GM12878 (cell line): ENCODE results near the gene SYNGR1. TPM values are rescaled to one million over a fixed set of nuclear protein-coding genes. Genes with fewer than 3 reads are reported as not detected.

ENCODE experiments used
- ATAC-seq: fragments of 200-7000 bp; cut with Tn5 transposase; 3 replicates; pipeline ENCODE4 v1.9.1; 2020; ENCODE audit warnings: mild to moderate bottlenecking, moderate library complexity
- BruUV-seq: library from RNA; stranded (reverse); fragments of 400-500 nt; replicated peaks from 2 replicates; lab custom pipeline; 2021; lab: Mats Ljungman, UMichigan
- CTCF ChIA-PET: fragments of 300-600 bp; sonication (Branson Sonifier 250); formaldehyde crosslinking; extraction: SDS; loops from one replicate; lab custom pipeline; 2021; ENCODE audit warnings: inconsistent platforms; lab: Yijun Ruan, JAX
- POLR2A ChIA-PET: fragments of 350-600 bp; formaldehyde crosslinking; extraction: SDS; loops from one replicate; lab custom pipeline; 2021; ENCODE audit warnings: inconsistent platforms; lab: Charles Lee
- RAD21 ChIA-PET: fragments of 300-600 bp; sonication (Branson Sonifier 250); formaldehyde crosslinking; loops from one replicate; lab custom pipeline; 2023; ENCODE audit warnings: antibody characterized with exemption; ENCODE audit not compliant: unreplicated experiment; lab: Charles Lee
- SMC1A ChIA-PET: fragments of 300-600 bp; sonication (Branson Sonifier 250); formaldehyde crosslinking; loops from one replicate; lab custom pipeline; 2023; ENCODE audit not compliant: unreplicated experiment, uncharacterized antibody; lab: Charles Lee
- DNase-seq: peaks from one replicate; pipeline ENCODE4 v3.0.0-alpha.2; 2011; ENCODE audit warnings: low read depth, low spot score
- FAIRE-seq: peaks from 3 replicates; lab custom pipeline; 2011; peaks lifted over from hg19 to GRCh38; lab: Jason Lieb, UNC
- H2AFZ ChIP-seq: 2 replicates; pipeline ENCODE4 v1.6.0; 2011; ENCODE audit warnings: low read depth, low read length, control low read depth; ENCODE audit not compliant: control insufficient read depth
- H3K27ac ChIP-seq: 2 replicates; pipeline ENCODE4 v1.5.1; 2011; ENCODE audit warnings: control low read depth; ENCODE audit not compliant: control insufficient read depth, insufficient read depth
- H3K27me3 ChIP-seq, 2 experiments: replicated peaks in 1 of 2; 2 replicates each; pipeline versions ENCODE4 v1.6.0 to v1.6.1; 2011; ENCODE audit warnings: low read length in 1 of 2; ENCODE audit not compliant: control insufficient read depth in 2 of 2, insufficient read depth in 2 of 2
- H3K36me3 ChIP-seq, 2 experiments: 2 replicates each; pipeline ENCODE4 v1.5.1; 2011; ENCODE audit warnings: low read length in 1 of 2; ENCODE audit not compliant: control insufficient read depth in 2 of 2, insufficient read depth in 2 of 2
- H3K4me1 ChIP-seq: 2 replicates; pipeline ENCODE4 v1.6.1; 2011; ENCODE audit warnings: mild to moderate bottlenecking, low read length, moderate library complexity, mixed read lengths; ENCODE audit not compliant: control insufficient read depth, insufficient read depth
- H3K4me2 ChIP-seq: 2 replicates; pipeline ENCODE4 v1.6.0; 2011; ENCODE audit warnings: control low read depth; ENCODE audit not compliant: control insufficient read depth, insufficient read depth
- H3K4me3 ChIP-seq: fragments of 200-600 bp; sonication (generic); 2 replicates; pipeline ENCODE4 v1.5.1; 2016
- H3K79me2 ChIP-seq: 2 replicates; pipeline ENCODE4 v1.6.0; 2011; ENCODE audit warnings: low read length; ENCODE audit not compliant: control insufficient read depth, insufficient read depth
- H3K9ac ChIP-seq: 2 replicates; pipeline ENCODE4 v1.8.0; 2011; ENCODE audit warnings: low read length, control low read depth, mixed read lengths; ENCODE audit not compliant: control insufficient read depth, insufficient read depth
- H3K9me3 ChIP-seq: replicated peaks from 3 replicates; pipeline ENCODE4 v1.5.1; 2011; ENCODE audit warnings: mild to moderate bottlenecking, low read length; ENCODE audit not compliant: control insufficient read depth, insufficient read depth
- H4K20me1 ChIP-seq: 2 replicates; pipeline ENCODE4 v1.6.0; 2011; ENCODE audit not compliant: control insufficient read depth, insufficient read depth
- EED ChIP-seq: sonication (generic); IDR thresholded peaks from 2 replicates; pipeline ENCODE4 v1.6.1; 2016; ENCODE audit warnings: antibody characterized with exemption, low read depth
- ETV6 ChIP-seq, 2 experiments: fragments of 450-650 bp in 1 of 2; IDR thresholded peaks in 1 of 2; conservative IDR thresholded peaks in 1 of 2; 2 replicates each; pipeline ENCODE4 v1.6.1; 2014; ENCODE audit warnings: antibody characterized with exemption in 1 of 2, borderline replicate concordance in 1 of 2, low read depth in 1 of 2, mild to moderate bottlenecking in 1 of 2, moderate library complexity in 1 of 2
- KDM1A ChIP-seq: fragments of 200-600 bp; sonication (generic); IDR thresholded peaks from 2 replicates; pipeline ENCODE4 v1.6.1; 2016; ENCODE audit warnings: borderline replicate concordance
- MYC ChIP-seq: IDR thresholded peaks from 2 replicates; pipeline ENCODE4 v1.6.1; 2011; ENCODE audit warnings: mild to moderate bottlenecking, low read length, moderate library complexity, inconsistent platforms; ENCODE audit not compliant: insufficient read depth, insufficient replicate concordance, insufficient read length, severe bottlenecking
- NFYA ChIP-seq: IDR thresholded peaks from 2 replicates; pipeline ENCODE4 v1.6.1; 2011; ENCODE audit warnings: low read depth, mild to moderate bottlenecking, low read length, improper control_type of control experiment, borderline replicate concordance
- RELA ChIP-seq: fragments of 450-650 bp; IDR thresholded peaks from 2 replicates; pipeline ENCODE4 v1.8.0; 2014; ENCODE audit warnings: borderline replicate concordance; ENCODE audit not compliant: partially characterized antibody
- SPI1 ChIP-seq: IDR thresholded peaks from 2 replicates; pipeline ENCODE4 v1.6.1; 2011; ENCODE audit warnings: low read depth, mild to moderate bottlenecking, low read length, moderate library complexity, borderline replicate concordance; ENCODE audit not compliant: insufficient read depth
- ZNF207 ChIP-seq: fragments of 450-650 bp; IDR thresholded peaks from 2 replicates; pipeline ENCODE4 v1.6.1; 2014; ENCODE audit warnings: antibody characterized with exemption, mild to moderate bottlenecking, borderline replicate concordance
- WGBS: methylation state at CpG from one replicate; pipeline ENCODE4 v1.1.6; 2016; ENCODE audit warnings: low lambda C conversion rate; ENCODE audit not compliant: insufficient replicate concordance, insufficient coverage; ENCODE audit errors: missing lambda C conversion rate; 5-methylcytosine and 5-hydroxymethylcytosine counted together
- in situ Hi-C: fragments of 300-500 bp; cut with MboI; formaldehyde crosslinking; loops from 9 replicates; pipeline ENCODE4 v1.14.3; 2018; ENCODE audit warnings: mixed read lengths
- intact Hi-C: fragments of 100-400 bp; cut with micrococcal nuclease; formaldehyde crosslinking; loops from one replicate; pipeline ENCODE4 v1.14.2; 2022; ENCODE audit not compliant: unreplicated experiment
- polyA plus RNA-seq, 11 experiments: library from polyadenylated mRNA; depleted of rRNA in 4 of 11; unstranded in 6 of 11; stranded (reverse) in 5 of 11; fragments of >200 nt; fragmentation: Nextera tagmentation in 4 of 11; fragmentation: Illumina TruSeq in 1 of 11; extraction: Ambion mirVana in 4 of 11; extraction: Trizol in 1 of 11; gene quantifications; 1 replicate in 1 of 11; 2 replicates in 10 of 11; pipeline versions ENCODE4 v1.2.1 to v1.2.3, GENCODE V29; 2011 to 2016; ENCODE audit warnings: inconsistent platforms in 2 of 11, missing spikeins in 2 of 11, low read depth in 1 of 11
- total RNA-seq, 4 experiments: library from RNA; depleted of rRNA in 3 of 4; stranded (reverse); fragments of >200 nt in 3 of 4; fragmentation: Illumina TruSeq in 1 of 4; extraction: Trizol in 1 of 4; gene quantifications; 2 replicates each; pipeline versions ENCODE4 v1.2.1 to v1.2.3, GENCODE V29; 2013 to 2021
- TF ChIP-seq, protein P1 (sequence below): fragments of 450-650 bp; IDR thresholded peaks from 2 replicates; pipeline ENCODE4 v1.6.1; 2016; ENCODE audit warnings: mild to moderate bottlenecking
- TF ChIP-seq, protein P2 (sequence below): IDR thresholded peaks from 2 replicates; pipeline ENCODE4 v1.6.1; 2012; ENCODE audit warnings: mild to moderate bottlenecking, low read depth, low read length
- TF ChIP-seq, protein P3 (sequence below): fragments of 450-650 bp; IDR thresholded peaks from 2 replicates; pipeline ENCODE4 v1.6.1; 2017; ENCODE audit warnings: mild to moderate bottlenecking, moderate library complexity

Gene SYNGR1
- total and polyA plus RNA-seq, 10 of the 15 experiments (the other 5 are each of a cell fraction or from before 2014, with no cell fraction given): 0.87 to 9.2 (median 3.5) TPM

DNA sequence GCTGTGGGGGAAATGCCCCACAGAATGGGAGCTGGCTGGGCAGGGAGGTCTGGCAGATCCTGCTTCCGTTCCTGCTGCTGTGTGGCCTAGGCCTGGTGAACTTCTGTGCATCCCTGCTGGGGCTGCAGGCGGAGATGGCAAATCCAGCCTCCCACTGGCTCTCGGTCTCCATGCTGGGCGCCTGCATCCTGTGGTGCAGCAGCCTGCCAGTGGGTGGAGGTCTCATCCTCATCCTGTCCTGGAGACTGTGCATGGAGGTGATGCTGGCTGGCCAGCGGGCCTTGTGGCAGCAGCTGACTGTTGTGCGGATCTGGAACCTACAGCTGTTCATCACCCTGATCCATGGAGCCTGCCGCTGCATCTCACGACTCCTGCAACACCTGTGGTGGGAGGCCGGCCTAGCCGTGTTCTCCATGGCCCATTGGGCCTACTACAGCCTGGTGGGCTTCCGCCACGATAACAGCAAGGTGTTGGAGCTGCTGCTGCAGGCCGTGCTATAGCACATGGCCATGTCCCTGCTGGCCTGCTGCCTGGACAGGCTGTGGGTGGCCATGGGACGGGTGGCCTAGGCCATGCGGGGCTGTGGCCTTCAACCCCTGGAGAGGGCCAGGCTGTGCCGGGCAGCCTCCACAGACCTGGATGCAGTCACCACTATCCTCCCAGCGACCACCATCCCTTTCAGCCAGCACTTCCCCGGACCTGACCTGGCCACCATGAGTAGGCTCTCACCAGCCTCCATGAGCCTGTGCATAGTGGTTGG lies 21.6 kb upstream of the SYNGR1 start:
- ChIA-PET POLR2A (no interaction called here), CTCF (interaction anchor here (1.6 kb wide), 1 partner anchor 15 kb away, joined by 7 read pairs; no protein-coding TSS in a partner anchor), SMC1A (no interaction called here), RAD21 (no interaction called here)
- no peaks in the 10 kb centered on the region for H4K20me1 ChIP-seq
- H3K79me2 ChIP-seq: no peaks in the 10 kb centered on the region
- no TSS peak for BruUV-seq
- no peaks in the 10 kb centered on the region for H3K36me3 ChIP-seq
- no peak overlapping the region for H3K4me3 ChIP-seq
- WGBS: 75% methylated on average over 18 of the region's 18 CpGs
- H3K9ac ChIP-seq: no peak overlapping the region
- no peaks in the 10 kb centered on the region for H3K9me3 ChIP-seq
- ATAC-seq (no peak), DNase-seq (no peak), FAIRE-seq (no peak)
- H2AFZ ChIP-seq: no peak overlapping the region
- H3K27me3 ChIP-seq: no peaks in the 10 kb centered on the region
- H3K4me1 ChIP-seq: no peaks in the 10 kb centered on the region
- no peak overlapping the region for H3K4me2 ChIP-seq
- intact Hi-C loops: no loop called here
- in situ Hi-C loops: no loop called here
- no peak overlapping the region for H3K27ac ChIP-seq
- TF ChIP-seq MYC (no peak), ZNF207 (no peak), RELA (no peak), ETV6 (conservative IDR thresholded peaks at IDR 0.05 in 1 of 2, IDR thresholded peaks at IDR 0.05 in 1 of 2; ENCODE audit: borderline replicate concordance in 1 of 2, low read depth in 1 of 2) (no peak), EED (no peak), KDM1A (no peak), NFYA (no peak), SPI1 (no peak)
- TF ChIP-seq, protein P1, sequence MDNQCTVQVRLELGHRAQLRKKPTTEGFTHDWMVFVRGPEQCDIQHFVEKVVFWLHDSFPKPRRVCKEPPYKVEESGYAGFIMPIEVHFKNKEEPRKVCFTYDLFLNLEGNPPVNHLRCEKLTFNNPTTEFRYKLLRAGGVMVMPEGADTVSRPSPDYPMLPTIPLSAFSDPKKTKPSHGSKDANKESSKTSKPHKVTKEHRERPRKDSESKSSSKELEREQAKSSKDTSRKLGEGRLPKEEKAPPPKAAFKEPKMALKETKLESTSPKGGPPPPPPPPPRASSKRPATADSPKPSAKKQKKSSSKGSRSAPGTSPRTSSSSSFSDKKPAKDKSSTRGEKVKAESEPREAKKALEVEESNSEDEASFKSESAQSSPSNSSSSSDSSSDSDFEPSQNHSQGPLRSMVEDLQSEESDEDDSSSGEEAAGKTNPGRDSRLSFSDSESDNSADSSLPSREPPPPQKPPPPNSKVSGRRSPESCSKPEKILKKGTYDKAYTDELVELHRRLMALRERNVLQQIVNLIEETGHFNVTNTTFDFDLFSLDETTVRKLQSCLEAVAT: no peak
- TF ChIP-seq, protein P2, sequence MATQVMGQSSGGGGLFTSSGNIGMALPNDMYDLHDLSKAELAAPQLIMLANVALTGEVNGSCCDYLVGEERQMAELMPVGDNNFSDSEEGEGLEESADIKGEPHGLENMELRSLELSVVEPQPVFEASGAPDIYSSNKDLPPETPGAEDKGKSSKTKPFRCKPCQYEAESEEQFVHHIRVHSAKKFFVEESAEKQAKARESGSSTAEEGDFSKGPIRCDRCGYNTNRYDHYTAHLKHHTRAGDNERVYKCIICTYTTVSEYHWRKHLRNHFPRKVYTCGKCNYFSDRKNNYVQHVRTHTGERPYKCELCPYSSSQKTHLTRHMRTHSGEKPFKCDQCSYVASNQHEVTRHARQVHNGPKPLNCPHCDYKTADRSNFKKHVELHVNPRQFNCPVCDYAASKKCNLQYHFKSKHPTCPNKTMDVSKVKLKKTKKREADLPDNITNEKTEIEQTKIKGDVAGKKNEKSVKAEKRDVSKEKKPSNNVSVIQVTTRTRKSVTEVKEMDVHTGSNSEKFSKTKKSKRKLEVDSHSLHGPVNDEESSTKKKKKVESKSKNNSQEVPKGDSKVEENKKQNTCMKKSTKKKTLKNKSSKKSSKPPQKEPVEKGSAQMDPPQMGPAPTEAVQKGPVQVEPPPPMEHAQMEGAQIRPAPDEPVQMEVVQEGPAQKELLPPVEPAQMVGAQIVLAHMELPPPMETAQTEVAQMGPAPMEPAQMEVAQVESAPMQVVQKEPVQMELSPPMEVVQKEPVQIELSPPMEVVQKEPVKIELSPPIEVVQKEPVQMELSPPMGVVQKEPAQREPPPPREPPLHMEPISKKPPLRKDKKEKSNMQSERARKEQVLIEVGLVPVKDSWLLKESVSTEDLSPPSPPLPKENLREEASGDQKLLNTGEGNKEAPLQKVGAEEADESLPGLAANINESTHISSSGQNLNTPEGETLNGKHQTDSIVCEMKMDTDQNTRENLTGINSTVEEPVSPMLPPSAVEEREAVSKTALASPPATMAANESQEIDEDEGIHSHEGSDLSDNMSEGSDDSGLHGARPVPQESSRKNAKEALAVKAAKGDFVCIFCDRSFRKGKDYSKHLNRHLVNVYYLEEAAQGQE: no peak
- TF ChIP-seq, protein P3, sequence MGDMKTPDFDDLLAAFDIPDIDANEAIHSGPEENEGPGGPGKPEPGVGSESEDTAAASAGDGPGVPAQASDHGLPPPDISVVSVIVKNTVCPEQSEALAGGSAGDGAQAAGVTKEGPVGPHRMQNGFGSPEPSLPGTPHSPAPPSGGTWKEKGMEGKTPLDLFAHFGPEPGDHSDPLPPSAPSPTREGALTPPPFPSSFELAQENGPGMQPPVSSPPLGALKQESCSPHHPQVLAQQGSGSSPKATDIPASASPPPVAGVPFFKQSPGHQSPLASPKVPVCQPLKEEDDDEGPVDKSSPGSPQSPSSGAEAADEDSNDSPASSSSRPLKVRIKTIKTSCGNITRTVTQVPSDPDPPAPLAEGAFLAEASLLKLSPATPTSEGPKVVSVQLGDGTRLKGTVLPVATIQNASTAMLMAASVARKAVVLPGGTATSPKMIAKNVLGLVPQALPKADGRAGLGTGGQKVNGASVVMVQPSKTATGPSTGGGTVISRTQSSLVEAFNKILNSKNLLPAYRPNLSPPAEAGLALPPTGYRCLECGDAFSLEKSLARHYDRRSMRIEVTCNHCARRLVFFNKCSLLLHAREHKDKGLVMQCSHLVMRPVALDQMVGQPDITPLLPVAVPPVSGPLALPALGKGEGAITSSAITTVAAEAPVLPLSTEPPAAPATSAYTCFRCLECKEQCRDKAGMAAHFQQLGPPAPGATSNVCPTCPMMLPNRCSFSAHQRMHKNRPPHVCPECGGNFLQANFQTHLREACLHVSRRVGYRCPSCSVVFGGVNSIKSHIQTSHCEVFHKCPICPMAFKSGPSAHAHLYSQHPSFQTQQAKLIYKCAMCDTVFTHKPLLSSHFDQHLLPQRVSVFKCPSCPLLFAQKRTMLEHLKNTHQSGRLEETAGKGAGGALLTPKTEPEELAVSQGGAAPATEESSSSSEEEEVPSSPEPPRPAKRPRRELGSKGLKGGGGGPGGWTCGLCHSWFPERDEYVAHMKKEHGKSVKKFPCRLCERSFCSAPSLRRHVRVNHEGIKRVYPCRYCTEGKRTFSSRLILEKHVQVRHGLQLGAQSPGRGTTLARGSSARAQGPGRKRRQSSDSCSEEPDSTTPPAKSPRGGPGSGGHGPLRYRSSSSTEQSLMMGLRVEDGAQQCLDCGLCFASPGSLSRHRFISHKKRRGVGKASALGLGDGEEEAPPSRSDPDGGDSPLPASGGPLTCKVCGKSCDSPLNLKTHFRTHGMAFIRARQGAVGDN: no peak
